ENCODE measurements around the gene TMEM107. TPM values are rescaled to one million over a fixed set of nuclear protein-coding genes. Genes with fewer than 3 reads are reported as not detected.
A peak's percentile ranks its signal among the peaks of the same experiment; 100 is the strongest.

Gene TMEM107
- total RNA-seq, 4 donors from 2014 or later: 15.9 to 21.0 (median 17.6) TPM

DNA sequence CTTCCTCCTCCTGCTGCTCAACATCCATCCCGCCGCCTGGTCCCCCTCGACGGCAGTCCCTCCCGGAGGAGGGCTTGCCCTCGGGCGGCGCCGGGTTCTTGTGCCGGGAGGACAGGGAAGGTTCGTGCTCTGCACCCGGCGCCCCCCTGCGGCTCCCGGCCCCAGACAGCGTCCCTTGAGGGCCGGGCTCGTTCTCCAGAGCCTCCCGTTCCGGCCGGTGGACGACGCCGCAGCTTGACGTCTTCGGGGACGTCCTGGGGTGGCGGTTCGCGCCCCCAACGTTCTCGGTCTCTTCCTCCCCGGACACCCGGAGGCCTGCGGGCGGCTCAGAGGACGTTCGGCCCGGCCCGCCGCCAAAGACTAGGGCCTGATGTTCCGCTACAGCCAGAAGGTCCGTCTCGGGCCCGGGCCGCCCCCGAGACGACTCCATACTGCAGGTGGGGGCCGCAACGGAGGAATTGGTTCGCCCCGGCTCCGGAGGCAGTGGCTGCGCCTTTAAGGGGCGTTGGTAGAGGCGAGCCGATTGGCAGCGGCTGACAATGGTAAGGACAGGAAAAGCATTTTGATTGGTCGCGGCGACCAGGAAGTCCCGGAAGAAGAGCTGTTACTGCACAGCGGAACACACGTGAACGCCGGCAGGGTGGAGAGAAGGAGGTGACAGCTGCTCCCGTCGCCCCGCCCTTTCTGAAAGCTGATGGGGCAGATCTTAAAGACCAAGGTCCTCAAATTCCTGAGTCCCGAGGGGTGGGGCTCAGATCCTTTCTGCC, 13.7 kb upstream of the TMEM107 start, which contains the start of gene BORCS6:
Gene BORCS6 (minus strand): TSS at position 470 of the 767 bp plus-strand sequence. CDS start 40 bp downstream, at position 430.
- peak; percentile 98 to 99 for DNase-seq (ENCODE audit: low spot score in 2 of 2)
- H3K4me3 ChIP-seq (ENCODE audit: low read depth, poor library complexity, severe bottlenecking): peak within 1 kb of the TSS; percentile 85
- 0 to 1% methylated on average over 24 to 28 of the region's 70 CpGs for WGBS, 2 donors
- intact Hi-C loops (cut with DNase I; ENCODE audit: low total_unique reads): no loop called here
- TF ChIP-seq, protein P1, sequence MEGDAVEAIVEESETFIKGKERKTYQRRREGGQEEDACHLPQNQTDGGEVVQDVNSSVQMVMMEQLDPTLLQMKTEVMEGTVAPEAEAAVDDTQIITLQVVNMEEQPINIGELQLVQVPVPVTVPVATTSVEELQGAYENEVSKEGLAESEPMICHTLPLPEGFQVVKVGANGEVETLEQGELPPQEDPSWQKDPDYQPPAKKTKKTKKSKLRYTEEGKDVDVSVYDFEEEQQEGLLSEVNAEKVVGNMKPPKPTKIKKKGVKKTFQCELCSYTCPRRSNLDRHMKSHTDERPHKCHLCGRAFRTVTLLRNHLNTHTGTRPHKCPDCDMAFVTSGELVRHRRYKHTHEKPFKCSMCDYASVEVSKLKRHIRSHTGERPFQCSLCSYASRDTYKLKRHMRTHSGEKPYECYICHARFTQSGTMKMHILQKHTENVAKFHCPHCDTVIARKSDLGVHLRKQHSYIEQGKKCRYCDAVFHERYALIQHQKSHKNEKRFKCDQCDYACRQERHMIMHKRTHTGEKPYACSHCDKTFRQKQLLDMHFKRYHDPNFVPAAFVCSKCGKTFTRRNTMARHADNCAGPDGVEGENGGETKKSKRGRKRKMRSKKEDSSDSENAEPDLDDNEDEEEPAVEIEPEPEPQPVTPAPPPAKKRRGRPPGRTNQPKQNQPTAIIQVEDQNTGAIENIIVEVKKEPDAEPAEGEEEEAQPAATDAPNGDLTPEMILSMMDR (IDR thresholded peaks at IDR 0.05): no peak
- no peak for TF ChIP-seq POLR2A (IDR thresholded peaks at IDR 0.05)

DNA sequence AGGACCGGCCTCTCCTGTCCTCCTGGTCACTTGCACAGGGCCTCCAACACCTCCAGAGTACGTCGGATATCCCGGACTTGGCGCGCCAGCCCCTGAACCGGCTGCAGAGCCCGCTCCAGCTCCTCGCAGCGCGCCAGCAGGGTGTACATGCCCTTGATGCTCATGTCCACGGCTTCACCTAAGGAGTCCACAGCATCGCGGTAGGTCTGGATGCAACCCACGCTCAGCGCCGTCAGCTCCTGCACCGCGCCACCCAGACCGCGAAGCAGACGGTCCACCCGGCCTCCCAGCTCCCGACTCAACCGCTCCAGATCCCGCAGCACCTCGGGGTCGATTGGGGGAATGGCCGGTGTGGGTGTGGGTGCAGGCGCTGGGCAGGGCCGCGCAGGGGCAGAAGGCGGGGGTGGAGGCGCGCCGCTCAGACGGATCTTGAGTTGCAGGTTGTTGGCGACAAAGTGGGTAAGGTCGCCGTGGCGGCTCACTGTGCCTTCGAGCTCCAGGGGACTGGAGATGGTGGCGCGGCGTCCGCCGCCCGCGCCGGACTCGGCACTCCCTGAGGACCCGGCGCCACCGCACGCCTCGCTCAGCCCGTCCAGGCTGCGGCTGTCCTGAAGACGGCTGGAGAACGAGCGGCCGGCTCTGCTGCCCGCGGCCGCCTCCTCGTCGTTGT, 13.0 kb upstream of the TMEM107 start:
- intact Hi-C loops (cut with DNase I; ENCODE audit: low total_unique reads): no loop called here
- DNase-seq (ENCODE audit: low spot score in 2 of 2): peak in 1 of 2 donors; percentile 92

DNA sequence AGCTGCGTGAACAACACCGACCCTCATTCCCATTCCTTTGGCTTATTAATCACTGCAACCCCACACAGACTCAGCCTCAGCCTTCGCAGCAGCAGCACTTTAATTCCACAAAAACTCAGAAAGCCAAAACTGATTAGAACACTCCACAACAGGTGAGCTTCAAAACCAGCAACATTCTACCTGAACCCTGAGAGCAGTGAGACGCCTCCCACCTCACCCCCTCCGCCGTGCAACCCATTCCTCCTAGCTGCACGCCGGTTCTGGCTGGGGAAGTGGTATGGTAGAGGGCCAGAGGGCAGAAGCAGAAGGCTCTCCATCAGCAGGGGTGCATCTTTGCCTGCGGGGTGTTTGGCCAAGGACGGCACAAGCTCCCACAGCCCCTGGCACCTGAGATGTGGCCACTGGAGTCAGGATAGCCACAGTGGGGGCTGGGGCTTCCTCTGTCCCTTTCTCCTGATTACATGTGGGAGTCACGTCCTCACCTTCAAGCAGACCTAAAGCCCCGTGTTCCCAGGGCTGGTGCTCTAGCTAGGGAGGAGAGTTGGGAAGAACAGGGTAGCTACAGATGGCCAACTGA, 12.2 kb upstream of the TMEM107 start:
- 26 to 27% methylated on average over 10 to 12 of the region's 12 CpGs for WGBS, 2 donors
- peak overlapping the region; percentile 7 for H3K4me3 ChIP-seq (ENCODE audit: low read depth, poor library complexity, severe bottlenecking)
- intact Hi-C loops (cut with DNase I; ENCODE audit: low total_unique reads): no loop called here
- DNase-seq (ENCODE audit: low spot score in 2 of 2): peak; percentile 43 to 87
- TF ChIP-seq, protein P1 (IDR thresholded peaks at IDR 0.05): no peak
- TF ChIP-seq POLR2A (IDR thresholded peaks at IDR 0.05): no peak

More for the DNA sequence above, 13.0 kb upstream of the TMEM107 start:
- 1 to 3% methylated on average over 33 to 52 of the region's 67 CpGs for WGBS, 2 donors
- H3K4me3 ChIP-seq (ENCODE audit: low read depth, poor library complexity, severe bottlenecking): peak overlapping the region; percentile 85
- no peak for TF ChIP-seq POLR2A (IDR thresholded peaks at IDR 0.05)
- TF ChIP-seq, protein P1 (IDR thresholded peaks at IDR 0.05): no peak

DNA sequence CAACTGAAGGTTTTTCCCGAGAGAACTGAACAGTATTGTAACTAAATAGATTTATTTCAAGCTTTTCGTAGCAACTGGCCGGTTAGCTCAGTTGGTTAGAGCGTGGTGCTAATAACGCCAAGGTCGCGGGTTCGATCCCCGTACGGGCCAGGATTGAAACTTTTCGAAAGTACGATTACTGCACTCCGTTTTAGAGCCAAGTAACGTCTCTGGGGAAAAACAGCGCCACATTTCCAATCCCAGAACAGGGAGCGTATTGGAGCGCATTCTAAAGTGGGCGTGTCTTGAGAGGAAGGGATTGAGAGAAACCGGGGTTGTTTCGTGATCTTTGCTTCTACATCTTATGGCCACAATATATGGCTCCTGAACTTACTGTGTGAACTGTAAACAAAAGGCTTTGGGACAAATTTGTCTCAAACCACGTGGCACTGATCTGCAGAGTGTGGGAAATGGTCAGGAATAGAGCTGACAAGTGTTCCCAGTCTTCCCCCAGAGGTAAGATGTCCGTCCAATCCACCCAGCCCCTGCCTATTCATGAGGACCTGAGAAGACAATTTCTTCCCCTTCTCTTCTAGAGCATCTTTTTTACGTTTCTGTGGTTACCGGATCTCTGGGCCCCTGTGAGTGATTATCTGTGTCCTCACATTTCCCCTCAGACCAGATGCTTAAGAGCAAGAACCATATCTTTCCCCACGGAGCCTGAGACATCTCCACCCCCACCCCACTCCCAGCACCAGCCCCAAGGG, 11.5 kb upstream of the TMEM107 start:
- TF ChIP-seq, protein P1 (IDR thresholded peaks at IDR 0.05): no peak
- no peak for TF ChIP-seq POLR2A (IDR thresholded peaks at IDR 0.05)
- 1% methylated on average over 25 of the region's 25 CpGs for WGBS, 2 donors
- no peak overlapping the region for H3K4me3 ChIP-seq (ENCODE audit: low read depth, poor library complexity, severe bottlenecking)
- DNase-seq (ENCODE audit: low spot score in 2 of 2): peak; percentile 92 to 98
- intact Hi-C loops (cut with DNase I; ENCODE audit: low total_unique reads): no loop called here

DNA sequence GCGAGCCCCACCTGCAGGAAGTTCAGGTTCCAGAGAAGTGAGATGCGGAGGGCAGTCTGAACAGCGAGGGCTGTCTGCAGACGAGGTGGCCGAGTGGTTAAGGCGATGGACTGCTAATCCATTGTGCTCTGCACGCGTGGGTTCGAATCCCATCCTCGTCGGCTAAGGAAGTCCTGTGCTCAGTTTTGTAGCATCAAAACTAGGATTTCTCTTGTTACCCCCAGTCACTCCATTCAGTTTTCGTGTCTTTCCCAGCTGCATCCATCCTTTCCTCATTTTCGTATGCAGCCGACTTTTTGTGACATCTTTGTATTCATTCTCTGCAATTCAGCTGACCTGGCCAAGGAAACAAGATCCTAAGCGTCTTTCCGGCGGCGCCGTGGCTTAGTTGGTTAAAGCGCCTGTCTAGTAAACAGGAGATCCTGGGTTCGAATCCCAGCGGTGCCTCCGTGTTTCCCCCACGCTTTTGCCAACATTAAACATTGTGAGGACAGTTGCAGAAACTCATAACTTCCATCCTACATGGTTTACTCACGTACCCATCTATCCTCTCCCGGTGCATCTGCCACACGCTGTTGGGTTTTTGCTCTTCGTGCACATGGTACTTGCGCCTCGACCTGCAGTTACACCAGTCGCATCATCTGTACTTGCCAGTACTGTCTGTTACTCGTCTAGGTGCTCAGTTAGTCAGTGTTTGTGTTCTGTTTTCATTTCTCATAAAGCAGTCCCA, 10.8 kb upstream of the TMEM107 start:
- intact Hi-C loops (cut with DNase I; ENCODE audit: low total_unique reads): no loop called here
- peak; percentile 94 to 98 for DNase-seq (ENCODE audit: low spot score in 2 of 2)
- no peak for TF ChIP-seq POLR2A (IDR thresholded peaks at IDR 0.05)
- TF ChIP-seq, protein P1 (IDR thresholded peaks at IDR 0.05): peak in 1 of 3 donors; percentile 37
- peak overlapping the region; percentile 77 for H3K4me3 ChIP-seq (ENCODE audit: low read depth, poor library complexity, severe bottlenecking)
- 0% methylated on average over 29 to 32 of the region's 32 CpGs for WGBS, 2 donors

Measured in lower leg skin (tissue), 4 donors.